GM18867 (cell line): Measurements from ENCODE around the gene TPST1.

Experiments used
- ATAC-seq: cut with Tn5 transposase; IDR thresholded peaks from one replicate; pipeline ENCODE4 v1.9.1; 2021; ENCODE audit warnings: mild to moderate bottlenecking, moderate library complexity; ENCODE audit not compliant: unreplicated experiment

Gene TPST1

DNA sequence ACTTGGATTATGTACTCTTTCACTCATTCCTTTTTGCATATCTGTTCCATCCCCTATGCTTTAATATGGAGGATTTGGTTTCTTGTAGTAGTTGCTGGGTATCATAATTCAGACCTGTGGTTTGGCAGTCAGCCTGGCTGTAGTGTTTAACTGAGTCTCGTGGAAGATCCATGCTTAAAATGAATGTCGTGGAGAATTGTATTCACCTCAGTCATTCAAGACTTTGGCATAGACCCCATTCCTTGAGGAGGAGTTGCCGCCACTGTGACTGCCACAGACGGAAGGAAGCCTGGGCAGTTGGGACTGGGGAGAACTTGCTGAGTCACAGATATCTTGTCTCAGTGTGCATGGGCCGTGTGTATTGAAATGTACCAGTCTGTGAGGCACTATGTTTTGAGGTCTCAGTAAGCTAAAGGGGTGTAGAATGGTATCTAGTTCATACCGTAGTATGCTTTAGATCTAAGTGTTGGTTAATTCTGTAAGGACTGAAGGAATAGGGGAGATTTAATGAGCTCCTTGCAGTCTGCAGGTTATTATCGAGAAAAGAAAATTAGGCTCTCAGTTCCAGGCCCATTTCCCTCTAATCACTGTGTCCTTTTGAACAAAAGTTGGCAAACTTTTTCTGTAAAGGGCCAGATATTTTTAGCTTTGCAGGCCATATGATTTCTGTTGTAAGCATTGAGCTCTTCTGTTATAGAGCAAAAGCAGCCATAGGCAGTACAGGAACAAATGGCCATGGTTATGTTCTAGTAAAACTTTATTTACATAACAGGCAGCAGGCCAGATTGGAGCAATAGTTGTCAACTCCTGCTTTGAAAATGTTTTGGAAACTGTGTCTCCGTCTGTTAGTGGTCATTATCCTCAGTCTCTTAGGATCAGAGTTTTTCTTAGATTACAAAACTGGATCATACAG lies 76.8 kb downstream of the TPST1 start:
- no peak for ATAC-seq

DNA sequence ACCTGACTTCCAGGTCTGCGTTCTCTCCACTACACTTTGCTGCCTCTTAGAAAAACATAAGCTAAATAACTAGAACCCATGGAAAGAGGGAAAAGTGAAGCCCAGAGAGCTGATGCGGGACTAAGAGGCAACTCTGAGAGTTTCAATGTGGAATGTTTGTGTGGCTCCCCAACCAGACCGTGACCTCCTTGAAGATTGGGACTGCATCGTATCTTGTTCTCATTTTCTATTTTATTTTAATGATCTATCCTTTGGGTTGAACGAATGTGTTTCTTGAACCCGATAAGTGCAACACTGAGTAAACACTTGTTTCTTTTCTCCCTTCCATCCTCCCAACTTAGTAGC lies 77.4 kb downstream of the TPST1 start:
- no peak for ATAC-seq

DNA sequence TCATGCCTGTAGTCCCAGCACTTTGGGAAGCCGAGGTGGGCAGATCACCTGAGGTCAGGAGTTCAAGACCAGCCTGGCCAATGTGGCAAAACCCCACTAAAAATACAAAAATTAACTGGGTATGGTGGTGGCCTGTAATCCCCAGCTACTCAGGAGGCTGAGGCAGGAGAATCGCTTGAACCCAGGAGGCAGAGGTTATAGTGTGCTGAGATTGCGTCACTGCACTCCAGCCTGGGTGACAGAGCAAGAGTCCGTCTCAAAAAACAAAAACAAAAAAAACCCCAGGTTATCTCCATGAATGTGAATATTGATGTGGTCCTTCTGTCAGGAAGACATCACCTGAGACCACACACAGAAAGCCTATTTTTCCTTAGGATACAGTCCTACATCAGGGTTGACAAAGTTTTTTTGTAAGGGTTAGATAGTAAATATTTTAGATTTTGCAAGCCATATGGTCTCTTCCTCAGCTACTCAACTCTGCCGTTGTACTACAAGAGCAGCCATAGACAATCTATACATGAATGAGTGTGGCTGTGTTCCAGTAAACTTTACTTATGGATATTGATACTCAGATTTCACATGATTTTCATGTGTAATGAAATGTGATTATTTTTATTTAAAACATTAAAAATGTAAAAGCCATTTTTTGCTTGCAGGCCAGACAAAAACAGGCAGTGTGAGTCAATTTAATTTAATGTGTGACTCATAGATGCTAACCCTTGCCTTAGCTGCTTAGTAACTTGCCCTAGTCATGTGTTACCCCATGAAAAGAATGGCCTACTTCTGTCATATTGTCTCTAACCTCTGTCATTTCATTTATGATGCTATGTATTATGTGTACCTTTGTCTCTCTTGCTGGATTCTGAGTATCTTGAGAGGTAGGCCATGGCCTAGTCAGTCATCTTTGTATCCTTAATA lies 78.1 kb downstream of the TPST1 start:
- no peak for ATAC-seq

DNA sequence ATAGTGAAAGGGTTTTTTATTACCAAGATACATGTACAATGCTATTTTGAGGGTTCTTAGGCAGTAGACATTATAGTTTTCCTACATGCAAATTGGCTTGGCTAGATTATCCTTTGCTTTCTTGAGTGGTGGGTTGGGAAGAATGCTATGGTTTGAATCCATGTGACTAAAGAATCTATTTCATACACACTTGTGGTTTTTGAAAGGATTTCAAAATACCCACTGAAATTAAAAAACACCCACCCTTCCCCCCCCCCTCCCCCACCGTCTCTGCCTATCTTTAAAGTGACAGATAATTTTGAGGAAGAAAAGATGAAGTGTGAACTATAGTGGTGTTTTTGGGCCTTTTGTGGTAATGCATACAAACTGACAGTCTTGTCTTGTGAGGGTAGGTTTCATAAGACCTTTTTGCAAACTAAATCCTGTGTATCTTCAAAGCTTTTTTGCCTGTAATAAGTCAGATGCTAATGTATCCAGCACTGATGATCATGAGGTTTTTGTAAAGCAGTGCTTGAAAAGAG lies 90.9 kb downstream of the TPST1 start:
- ATAC-seq, result no peak

DNA sequence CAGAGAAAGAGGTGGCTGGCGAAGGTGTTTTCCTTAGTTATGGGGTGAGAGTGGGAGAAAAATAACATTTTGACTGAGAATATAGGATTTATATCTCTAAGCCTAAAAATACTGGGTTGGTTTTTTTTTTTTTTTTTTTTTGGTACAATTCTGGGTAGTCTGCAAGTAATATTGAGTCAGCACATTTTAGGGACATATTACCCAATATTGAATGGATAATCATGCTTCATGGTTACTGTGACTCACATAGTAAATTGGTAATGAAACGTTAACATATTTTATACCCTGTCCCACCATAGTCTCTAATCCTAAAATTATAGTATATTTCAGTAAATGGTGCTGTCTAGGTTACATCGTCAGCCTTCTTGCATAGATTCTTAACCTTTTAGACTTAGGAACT lies 91.4 kb downstream of the TPST1 start:
- no peak for ATAC-seq

DNA sequence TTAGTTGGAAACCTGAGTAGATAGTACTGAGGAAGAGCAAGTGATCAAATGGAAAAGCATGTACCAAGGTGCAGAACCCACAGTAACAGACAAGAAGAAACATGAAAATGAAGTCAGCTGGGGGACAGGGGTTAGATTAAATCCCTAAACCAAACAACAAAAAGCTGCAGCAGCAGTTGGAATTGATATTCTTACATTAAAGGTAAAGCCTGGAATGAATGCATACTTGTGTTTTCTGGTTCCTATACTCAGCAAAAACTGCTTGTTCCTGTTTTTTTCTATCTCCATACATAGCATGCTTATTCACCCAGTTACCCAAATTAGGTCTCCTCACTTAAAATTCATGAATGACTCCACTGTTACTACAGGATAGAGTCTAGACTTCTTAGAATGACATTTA lies 92.4 kb downstream of the TPST1 start:
- ATAC-seq, result no peak

DNA sequence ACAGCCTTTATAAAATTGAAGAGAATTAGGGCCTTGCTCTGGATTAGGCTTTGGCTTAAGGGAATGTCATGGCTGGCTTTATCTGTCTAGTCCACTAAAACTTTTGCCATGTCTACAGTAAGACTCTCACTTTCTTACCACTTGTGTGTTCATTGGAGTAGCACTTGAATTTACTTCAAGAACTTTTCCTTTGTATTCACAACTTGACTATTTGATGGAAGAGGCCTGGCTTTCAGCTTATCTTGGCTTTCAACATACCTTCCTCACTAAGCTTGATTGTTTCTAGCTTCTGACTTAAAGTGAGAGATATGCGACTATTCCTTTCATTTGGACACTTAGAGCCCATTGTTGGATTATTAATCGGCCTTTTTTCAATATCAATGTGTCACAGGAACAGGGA lies 96.1 kb downstream of the TPST1 start:
- ATAC-seq, result no peak

DNA sequence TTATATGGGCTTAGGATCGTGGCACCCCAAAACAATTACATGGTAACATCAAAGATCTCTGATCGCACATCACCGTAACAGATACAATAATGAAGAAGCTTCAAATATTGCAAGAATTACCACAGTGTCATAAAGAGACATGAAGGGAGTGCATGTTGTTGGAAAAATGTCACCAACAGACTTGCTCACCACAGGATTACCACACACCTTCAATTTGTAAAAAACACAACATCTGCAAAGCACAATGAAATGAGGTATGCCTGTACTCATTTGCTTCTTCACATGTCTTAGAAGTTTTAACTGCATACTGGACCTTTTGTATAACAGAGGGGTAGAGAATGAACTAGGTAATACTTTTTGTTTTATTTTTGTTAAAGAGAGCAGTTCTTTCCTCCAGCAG lies 96.6 kb downstream of the TPST1 start:
- no peak for ATAC-seq

DNA sequence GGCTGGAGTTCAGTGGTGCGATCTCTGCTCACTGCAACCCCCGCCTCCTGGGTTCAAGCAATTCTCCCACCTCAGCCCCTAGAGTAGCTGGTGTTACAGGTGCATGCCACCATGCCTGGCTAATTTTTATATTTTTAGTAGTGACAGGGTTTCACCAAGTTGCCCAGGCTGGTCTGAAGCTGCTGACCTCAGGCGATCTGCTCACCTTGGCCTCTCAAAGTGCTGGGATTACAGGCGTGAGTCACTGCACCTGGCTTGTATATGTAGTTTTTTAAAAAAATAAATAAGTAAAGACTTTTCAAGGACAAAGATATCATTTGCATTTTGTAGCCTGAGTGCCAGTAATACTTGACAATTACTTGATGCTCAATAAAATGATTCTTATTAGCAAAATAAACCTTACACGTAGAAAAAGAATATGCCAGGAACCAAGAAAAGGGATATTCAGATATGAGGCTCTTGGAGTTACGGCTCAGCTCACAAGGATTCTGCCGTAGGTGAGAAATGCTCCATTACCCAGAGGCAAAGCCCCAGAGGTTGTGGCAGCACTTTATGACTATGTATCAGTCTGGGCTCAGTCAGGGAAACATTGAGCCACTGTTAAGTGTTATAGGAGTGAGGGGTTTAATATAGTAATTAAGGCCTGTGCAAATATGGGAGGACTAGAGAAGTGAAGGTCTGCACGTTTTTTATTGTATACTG lies 98.5 kb downstream of the TPST1 start:
- no peak for ATAC-seq

DNA sequence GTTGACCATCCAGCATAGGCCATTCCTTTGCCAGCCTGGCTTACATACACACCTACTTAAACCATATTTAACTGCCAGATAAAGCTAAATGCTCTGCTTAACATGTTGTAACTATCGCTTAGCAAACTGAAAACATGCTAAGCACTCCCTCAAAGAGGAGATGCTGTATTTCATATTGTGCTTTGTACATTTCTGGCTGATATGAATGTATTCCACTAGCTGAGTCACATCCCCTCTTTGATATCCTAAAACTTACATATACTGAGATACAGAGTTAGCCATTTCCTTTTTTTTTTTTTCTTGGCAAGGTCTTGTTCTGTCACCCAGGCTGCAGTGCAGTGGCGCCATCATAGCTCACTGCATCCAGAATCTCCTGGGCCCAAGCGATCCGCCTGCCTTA lies 99.4 kb downstream of the TPST1 start:
- ATAC-seq, result no peak

DNA sequence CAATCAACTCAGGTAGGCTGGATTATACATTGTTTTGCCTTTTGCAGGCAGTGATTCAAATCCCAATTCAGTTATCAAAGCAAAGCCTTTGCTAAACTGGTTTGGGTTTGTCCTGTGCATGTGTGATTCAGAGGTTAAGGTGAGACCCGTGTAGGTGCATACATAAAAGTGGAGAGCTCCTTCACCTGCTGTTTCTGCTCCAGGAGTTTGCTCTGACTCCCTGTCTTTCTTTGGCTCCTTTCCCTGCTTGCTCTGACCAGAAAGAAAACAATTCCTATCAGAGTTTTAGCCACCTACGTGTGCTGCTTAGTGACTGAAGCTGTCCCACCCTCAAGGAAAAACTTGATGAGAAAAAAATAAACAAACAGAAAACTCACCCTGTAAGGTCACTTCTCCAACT lies 101.1 kb downstream of the TPST1 start:
- no peak for ATAC-seq

DNA sequence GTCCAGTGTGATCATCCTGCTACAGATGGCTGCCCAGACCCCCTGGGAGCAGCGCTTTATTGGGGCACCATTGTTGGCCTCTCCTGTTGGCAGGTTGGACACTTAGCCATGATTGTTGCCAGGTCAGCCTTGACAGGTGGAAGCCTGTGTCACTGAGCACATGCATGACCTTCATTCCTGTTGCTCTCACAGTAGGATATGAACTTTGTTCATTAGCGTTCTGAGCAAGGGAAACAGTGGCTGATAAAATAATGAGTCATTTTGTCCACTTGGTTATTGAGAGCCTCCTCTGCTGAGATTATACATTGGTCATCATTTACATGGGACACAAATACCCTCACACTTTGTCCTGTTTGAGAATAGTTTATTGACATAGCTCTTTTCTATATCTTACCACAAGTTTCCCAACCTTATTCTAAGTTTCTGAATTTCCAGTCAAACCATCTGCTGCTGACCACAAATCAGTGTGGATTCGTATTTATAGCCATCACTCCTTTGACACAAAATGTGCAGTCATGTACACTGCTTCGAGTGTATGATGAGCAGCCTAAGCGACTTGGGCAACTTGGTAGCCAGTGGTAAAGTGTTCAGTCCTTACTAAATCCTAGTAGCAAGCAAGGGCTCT lies 102.6 kb downstream of the TPST1 start:
- ATAC-seq, result no peak

DNA sequence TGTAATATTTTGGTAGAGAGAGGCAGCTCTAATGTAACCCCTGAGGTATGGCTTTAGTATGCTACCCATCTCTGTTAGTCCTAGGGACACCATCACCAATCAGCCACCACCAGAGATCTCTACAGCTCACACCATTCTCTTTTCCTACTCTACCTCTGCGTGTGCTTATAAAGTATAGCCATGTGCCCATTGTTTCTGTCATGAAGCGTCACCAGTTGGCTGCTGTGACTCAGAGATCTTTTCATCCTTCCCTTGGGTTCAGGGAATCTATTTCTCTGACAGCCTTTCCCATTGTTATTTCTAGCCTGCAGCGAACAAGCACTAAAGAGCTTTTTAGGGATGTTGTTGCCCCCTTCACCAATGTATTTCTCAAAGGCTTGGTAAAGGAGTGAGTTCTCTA lies 103.3 kb downstream of the TPST1 start:
- no peak for ATAC-seq

DNA sequence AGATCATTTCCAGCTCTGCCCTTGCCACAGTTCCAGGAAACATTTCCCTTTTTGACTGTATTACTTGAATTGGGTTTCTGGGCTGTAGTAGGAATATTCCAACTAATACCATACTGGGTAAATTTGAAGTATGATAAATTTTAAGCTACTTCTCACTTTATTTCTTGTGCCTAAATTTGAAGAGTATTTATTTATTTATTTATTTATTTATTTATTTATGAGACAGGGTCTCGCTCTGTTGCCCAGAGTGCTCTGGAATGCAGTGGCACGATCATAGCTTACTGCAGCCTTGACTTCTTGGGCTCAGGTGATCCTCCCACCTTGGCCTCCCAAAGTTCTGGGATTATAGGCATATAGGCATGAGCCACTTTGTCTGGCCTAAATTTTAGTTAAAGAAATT lies 105.5 kb downstream of the TPST1 start:
- ATAC-seq, result no peak

DNA sequence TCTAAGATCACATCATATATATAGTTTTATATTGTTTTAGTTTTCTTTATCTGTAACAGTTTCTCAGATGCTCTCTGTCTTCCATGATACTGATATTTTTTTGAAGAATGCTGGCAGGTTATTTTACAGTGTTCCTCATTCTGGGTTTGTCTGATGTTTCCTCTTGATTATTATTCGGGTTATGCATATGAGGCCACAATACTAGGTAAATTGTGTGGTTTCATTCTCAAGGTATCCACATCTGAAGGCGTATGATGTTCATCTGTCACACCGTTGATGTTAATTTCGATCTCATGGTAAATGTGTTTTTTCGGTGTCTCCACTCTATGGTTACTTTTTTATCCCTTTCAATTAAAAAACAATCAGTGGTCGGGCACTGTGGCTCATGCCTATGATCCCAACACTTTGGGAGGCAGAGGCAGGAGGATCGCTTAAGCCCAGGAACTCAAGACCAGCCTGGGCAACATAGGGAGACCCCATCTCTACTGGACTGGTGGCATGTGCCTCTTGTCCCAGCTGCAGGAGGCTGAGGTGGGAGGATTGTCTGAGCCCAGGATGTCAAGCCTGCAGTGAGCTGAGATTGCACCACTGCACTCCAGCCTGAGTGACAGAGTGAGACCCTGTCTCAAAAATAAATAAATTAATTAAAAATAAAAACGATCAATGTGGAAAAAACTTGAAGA lies 108.9 kb downstream of the TPST1 start:
- ATAC-seq, result no peak

DNA sequence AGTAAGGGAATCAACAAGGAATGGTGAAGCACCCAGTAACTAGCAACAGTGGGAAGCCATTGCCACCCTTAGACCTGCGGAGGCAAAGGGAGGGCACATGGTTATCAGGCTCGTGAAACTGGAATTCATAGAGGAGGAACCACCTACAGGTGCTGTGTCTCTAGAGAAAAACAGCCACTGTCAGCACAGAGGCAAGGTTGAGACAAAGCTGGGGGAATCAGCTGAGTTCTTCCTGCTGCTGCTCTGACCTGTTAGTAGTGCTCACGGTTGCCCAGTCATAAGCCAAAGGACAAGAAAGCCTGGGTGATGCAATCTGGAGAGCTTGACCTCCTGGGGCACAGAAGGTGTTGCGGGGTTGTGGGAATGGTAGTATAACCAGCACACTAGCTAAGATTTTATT lies 110.1 kb downstream of the TPST1 start:
- no peak for ATAC-seq

DNA sequence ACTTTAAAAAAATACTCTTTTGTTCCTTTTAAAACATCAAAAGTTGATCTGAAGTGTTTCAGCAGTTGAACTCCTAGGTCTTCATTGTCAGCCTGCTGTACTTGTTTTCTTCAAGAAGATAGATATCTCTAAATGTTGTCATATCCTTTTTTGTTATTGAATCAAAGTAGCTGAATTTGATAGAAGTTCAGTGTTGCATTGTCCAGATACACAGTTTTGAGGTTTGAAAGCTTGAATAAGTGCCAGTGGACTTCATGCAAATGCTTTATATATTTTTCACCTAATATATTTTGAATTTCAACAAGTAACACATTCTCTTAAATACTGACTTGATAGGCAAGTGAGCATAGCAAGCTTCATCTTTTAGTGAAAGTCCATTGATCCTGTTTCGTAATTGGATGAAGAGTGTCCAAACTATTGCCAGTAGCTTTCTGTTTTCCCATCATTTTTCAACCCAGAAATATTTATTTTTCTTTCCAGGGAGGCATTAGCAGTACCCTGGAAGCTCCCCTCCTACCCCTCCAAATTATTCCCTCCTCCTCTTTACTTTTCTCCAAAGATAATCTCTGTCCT lies 114.4 kb downstream of the TPST1 start:
- ATAC-seq, result no peak

DNA sequence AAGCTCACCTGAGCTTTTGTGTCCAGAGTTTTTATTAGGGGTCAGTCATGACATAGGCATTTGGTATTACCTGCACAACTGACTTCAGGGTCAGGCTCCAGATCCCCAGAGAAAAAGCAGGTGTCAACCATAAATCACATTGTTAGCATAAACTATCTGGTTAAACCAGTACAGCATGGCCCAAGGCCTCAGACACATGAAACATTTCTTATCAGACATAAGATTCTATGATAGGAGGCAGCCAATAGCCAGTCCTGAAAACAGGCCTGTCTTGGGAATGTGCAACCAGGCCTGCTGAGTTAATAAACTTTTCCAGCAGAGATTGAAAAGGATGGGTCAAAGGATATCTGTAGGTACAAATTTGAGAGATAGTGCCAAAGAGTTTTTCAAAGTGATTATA lies 116.1 kb downstream of the TPST1 start:
- no peak for ATAC-seq

DNA sequence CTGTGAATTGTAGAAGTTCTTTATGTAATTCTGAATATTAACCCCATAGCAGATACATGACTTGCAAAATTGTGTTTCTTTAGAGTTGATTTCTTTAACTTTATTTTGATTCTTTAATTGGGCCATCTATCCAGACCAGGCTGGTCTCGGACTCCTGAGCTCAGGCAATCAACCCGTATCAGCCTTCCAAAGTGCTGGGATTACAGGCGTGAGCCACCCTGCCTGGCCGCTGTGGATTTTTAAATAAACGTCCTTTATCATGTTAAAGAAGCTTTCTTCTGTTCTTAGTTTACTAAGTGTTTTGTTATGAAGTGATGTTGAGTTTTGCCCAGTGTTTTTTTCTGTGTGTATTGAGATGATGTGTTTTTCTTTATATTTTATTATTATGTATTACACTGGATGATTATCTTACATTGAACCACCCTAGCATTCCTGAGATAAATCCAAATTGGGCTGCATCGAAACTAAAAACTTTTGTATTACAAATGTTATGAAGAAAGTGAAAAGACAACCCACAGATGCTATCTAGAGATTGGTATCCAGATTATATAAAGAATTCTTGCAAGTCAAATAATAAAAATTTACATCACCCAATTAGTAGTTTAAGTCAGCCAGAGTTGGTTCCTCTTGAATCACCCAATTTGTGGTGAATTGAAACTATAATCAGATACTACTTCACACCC lies 118.1 kb downstream of the TPST1 start:
- no peak for ATAC-seq
